ENCODE measurements around the gene DOCK1. TPM values are rescaled to one million over a fixed set of nuclear protein-coding genes. Genes with fewer than 3 reads are reported as not detected.

DOCK1 gene
- total RNA-seq, 1 donor from 2014 or later, result 99.7 TPM

DNA sequence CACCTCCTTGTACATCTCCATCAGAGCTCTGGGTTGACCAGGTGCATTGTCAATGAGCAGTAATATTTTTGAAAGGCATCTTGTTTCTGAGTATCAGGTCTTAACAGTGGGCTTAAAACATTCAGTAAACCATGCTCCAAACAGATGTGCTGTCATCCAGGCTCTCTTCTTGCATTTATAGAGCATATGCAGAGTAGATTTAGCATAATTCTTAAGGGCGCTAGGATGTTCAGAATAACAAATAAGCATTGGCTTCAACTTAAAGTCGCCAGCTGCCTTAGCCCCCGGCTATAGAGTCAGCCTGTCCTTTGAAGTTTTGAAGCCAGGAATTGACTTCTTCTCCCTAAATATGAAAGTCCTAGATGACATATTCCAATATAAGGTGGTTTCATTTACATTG, 421.7 kb downstream of the DOCK1 start:
- no peak for ATAC-seq
- intact Hi-C loops (cut with DNase I), result no loop called here
- DNase-seq (ENCODE audit: low spot score), result no peak

DNA sequence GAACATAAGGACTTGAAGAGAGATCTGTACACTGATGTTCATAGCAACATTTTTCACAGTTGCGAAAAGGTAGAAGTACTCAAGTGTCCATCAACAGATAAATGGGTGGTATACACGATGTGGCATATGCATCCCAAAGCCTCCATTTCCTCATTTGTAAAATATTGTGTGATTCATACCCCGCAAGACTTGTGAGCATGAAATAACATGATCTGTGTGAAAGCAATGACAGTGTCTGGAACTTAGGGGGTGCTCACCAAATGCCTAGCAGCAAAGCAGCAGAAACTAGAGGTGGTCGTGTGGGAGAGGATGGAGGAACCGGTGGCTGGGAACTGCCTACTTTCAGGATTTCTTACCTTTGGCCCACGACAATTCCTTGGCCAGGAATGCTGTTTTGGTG, 426.5 kb downstream of the DOCK1 start:
- DNase-seq (ENCODE audit: low spot score), result no peak
- ATAC-seq, result no peak
- intact Hi-C loops (cut with DNase I), result no loop called here

DNA sequence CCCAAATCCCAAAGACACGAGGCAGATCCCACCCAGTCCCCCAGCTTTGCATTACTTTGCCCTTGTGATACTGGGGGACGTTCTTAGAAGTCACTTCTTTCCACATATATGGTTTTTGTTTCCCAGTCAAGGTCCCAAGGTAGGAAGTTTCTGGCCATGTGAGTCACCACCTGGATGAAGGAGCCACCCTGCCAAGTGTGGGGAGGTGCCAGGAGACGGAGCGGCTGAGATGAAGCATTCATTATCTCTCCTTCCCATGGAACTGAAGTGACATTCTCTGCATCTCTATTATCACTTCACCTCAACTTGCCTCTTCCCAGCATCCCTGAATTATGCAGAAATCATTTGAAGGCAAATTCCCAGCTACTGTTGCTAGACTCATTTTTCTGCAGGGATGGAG, 427.4 kb downstream of the DOCK1 start:
- ATAC-seq (no peak), DNase-seq (ENCODE audit: low spot score) (no peak)
- intact Hi-C loops (cut with DNase I), result no loop called here

DNA sequence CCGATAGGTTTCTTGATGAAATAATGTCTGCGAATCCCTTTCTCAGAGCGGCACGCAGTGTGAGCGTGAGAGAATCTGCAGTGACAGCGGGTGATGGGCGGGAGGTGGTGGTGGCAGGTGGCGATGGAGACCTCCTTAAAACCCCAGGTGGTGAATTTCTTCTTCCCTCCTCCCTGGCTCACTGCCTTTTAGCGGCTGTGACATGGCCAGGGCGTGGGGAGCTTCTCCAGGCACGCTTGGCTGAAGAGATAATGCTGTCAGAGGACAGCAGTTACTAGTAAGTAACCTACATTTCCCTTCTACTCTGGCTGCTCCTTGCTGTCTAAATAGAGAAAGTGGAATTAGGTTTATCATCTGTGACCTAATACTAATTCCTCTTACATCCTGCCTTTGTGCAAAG, 432.6 kb downstream of the DOCK1 start:
- intact Hi-C loops (cut with DNase I), result no loop called here
- ATAC-seq, result peak; percentile 30
- no peak for DNase-seq (ENCODE audit: low spot score)

DNA sequence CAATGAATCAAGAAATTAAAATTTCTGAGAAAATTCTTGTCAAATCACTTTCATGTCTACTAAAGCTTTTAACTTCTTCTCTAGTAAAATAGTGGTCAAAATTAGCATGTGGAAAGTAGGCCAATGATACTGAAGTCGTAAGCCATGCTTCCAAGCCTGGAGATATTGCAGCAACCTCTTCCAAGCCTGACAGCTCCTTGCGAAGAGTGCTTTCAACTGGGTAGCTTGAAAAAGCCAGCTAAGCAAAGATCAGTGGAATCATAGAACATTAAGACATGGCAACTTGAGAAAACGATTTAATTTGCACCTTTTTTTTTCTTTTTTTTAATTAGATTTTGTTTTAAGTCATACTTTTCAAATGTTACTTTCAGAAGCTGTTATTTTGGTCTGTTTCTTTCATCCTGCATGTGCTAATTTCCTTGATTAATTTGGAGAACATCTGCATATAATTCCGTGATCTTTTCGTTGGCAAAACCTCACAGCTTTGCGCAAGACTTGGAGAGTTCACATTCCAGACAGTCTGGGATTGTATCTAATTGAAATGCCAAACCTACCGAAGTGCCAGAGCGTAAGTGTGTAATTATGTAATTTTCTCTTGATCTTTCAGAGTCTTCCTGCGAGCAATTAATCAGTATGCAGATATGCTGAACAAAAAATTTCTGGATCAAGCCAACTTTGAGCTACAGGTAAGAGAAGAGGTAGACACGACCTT, 433.3 kb downstream of the DOCK1 start:
- ATAC-seq (peak; percentile 88), DNase-seq (ENCODE audit: low spot score) (no peak)
- intact Hi-C loops (cut with DNase I), result no loop called here

DNA sequence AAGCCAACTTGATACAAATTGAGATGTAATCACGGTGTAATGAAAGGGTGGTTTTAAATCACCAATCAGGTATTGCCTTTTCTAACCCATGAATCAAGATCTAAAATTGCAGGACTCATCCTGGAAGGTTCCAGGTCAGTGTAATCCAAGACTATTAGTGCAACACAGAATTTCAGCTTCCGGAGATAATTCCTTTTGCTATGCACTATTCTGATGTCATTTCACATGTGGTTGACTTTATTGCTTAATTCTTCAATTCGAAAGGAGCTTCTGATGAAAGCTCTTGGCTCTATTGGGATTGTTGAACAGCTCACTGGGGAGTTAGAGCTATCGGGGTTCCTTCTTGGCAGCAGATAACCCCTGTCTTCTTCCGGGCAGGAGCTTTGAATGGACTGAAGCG, 438.6 kb downstream of the DOCK1 start:
- ATAC-seq, result no peak
- intact Hi-C loops (cut with DNase I), result no loop called here
- no peak for DNase-seq (ENCODE audit: low spot score)

DNA sequence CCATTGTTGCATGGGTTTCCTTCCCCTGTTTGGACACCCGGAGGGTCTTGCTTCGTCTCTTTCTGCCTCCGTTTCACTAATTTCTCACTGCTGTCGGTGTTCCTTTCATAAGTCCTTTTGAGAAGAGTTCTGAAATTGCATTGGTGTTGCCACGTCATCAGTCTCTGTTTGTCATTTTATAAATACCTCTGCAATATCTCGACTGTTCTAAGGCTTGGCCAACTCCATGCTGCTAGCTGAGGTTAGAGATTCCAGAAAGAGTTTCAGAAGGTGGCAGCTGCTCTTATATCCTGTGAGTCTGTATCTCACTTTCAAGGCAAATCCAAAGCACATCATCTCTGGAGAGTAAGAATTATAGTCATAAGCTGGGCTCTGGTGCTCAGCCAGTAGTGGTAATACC, 439.1 kb downstream of the DOCK1 start:
- DNase-seq (ENCODE audit: low spot score) (no peak), ATAC-seq (no peak)

DNA sequence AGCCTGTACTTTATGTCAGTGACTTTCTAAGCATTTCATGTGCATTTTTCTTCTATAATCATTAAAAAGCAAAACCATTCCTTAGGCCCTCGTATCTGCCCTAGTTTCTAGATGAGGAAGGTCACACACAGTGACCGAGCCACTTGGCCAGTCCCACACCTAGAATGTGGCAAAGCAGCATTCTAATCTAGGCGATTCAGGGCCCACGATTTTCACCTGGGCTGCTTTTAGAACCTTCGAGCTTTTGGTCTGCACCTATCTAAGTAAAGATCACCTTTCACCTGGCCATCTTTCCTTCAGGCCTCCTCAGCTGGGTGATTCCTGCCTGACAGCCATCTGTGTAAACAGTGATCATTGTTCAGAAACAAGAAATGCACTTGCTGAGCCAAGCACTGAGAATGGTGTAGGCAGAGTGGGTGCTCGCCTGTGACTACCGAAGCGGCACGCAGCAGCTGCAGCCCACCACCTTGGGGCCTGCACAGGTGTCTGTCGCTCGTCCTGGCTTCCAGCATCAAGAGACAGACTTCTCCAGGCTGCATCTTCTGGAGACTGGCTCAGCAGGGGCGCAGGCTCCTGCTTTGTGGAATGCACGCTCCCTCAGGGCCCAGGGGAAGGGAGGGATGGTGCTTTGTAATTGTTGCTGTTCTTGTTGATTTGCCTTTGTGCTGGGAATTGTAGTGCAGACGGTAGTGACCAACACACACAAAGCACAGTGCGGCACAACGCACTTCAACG, 440.2 kb downstream of the DOCK1 start:
- DNase-seq (ENCODE audit: low spot score), result no peak
- intact Hi-C loops (cut with DNase I), result no loop called here
- ATAC-seq, result no peak

More for the DNA sequence above, 439.1 kb downstream of the DOCK1 start:
- intact Hi-C loops (cut with DNase I), result no loop called here

DNA sequence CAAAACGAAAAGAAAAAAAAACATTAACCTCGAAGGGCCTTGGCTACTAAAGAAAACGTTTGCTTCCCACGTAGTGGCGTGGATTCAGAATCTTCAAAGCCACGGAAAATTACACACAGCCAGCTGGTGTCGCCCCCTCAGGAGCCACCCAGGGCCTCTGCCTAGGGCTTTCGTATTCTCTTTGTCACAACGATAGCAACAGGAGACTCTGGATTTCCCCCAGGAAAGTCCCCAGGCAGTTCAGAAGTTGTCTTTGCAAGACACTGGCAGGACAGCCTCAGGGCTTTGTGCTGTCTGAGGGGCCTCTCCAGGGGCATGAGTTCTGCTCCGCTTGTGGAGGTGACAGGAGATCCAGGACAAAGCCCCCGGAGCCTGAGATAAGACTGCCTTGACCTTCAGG, 441.4 kb downstream of the DOCK1 start:
- DNase-seq (ENCODE audit: low spot score) (no peak), ATAC-seq (no peak)
- intact Hi-C loops (cut with DNase I), result no loop called here

DNA sequence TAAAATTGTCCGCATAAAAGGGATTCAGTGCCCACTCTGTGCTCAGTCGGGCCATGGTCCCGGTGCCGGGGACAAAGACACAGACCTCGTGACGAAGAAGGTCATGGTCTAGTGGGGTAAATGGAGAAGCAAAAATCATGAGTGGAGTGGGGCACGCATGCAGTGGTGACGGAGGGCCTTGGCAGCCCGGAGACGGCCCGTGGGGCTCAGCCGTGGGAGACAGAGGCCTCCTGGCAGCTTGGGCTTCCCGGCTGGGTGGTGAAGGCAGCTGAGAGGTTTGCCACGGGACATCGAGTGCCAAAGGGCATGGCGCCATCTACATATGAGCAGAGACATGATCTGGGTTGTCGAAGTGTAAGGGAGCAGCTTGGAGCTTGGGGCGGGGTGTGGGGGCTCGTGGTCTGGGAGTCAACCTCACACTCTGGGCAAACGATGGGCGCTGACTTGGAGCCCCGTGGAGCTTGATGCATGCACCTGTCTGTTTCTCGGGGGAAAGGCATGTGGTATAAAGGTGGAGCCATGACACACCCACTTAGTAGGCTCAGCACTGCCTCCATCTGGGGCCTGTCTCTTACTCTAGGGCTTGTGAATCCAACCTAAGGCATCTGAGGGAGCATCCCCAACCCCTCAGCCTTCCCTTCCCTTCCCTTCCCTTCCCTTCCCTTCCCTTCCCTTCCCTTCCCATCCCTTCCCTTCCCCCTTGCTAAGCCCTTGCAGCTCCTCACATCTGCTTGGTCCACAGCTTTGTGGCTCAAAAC, 442.2 kb downstream of the DOCK1 start:
- no peak for DNase-seq (ENCODE audit: low spot score)
- ATAC-seq, result no peak
- intact Hi-C loops (cut with DNase I), result no loop called here

DNA sequence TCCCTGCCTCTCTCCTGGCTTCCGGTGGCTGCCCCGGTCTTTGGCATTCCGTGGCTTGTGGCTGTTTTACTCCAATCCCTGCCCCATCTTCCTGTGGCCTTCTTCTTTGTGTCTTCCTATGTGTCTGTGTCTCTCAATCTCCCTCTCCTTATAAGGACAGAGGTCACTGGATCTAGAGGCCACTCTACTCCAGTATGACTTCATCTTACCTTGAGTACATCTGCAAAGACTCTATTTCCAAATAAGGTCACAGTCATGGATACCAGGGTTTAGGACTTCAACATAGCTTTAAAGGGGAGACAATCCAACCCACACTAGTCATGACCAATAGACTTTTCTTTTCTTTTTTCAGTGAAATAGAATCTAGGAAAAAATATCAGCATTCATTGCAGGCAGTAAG, 444.5 kb downstream of the DOCK1 start:
- intact Hi-C loops (cut with DNase I), result no loop called here
- no peak for DNase-seq (ENCODE audit: low spot score)
- ATAC-seq, result no peak

DNA sequence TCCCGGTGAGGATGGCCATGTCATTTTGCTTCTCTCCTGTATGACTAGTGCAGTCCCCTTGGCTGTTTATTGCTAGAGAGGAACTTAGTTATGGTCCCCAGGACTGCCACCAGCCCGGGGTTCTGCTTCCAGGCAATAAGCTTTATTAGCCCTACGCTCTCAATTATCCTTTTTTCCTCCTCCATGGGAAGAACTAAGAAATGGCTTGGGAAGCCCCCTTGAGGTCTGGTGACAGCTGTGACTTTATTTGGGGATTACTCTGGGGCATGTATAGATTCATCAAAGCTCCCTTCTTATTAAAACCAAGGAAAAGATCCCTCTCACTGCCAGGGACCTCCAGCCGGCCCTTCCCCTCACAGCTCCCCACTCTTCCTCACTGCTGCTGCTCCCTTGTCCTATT, 446.3 kb downstream of the DOCK1 start:
- DNase-seq (ENCODE audit: low spot score), result no peak
- intact Hi-C loops (cut with DNase I), result no loop called here
- ATAC-seq, result no peak

DNA sequence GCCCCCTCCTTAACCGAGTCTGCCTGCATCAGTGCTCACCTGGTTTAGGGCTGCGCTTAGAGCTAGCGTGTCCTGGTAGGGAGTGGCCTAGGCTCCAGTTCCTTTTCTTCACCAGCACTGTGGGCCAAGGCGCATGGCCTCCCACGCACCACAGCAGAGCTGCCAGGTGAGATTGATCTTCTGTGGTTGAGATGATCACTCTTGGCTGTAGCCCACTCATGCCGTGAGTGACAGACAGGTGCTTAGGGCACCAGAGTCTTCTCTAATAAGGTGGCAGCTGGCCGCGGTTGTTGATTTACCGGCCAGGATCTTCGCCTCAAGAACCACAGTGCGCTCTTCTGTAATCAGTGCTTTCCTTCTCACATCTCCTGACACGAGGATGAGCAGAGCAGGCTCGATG, 448.3 kb downstream of the DOCK1 start:
- ATAC-seq (no peak), DNase-seq (ENCODE audit: low spot score) (no peak)
- intact Hi-C loops (cut with DNase I), result no loop called here

DNA sequence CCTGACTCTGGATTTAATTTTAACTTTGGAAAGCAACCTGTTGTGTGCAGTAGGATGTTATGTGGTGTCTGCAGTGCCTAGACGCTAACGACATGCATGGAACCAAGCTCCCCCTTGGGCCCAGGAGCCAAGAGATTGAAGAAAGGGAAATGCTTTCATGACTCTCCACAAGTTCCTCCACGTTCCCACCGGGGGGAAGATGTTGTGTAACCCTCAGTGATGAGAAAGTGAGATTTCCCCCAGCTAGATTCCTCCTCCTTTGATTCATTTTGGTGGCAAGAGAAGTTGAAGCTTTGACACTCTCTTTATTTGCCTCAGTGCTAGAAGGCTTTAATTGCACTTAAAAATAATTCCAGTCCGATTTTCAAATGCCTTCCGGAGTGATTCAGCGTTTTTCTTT, 449.0 kb downstream of the DOCK1 start:
- DNase-seq (ENCODE audit: low spot score) (no peak), ATAC-seq (no peak)
- intact Hi-C loops (cut with DNase I), result no loop called here

DNA sequence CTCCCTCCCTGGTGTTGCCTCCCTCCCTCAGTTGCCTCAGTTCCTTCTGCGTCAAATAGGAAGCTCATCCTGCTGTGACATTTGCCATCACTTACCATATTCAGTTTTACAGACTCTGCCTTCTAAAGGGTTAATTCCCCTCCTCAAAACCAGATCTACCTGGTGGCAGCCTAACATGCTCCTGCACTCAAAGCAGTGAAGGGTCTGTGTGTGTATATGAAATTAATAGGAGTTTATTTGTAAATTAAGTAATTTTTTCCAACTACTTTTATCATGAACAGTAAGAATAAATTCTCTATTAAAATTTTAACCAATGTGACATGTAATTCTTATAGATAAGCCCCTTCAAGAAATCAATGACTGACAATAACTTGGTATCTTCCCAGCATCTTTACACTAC, 449.8 kb downstream of the DOCK1 start:
- ATAC-seq (no peak), DNase-seq (ENCODE audit: low spot score) (no peak)
- intact Hi-C loops (cut with DNase I), result no loop called here

DNA sequence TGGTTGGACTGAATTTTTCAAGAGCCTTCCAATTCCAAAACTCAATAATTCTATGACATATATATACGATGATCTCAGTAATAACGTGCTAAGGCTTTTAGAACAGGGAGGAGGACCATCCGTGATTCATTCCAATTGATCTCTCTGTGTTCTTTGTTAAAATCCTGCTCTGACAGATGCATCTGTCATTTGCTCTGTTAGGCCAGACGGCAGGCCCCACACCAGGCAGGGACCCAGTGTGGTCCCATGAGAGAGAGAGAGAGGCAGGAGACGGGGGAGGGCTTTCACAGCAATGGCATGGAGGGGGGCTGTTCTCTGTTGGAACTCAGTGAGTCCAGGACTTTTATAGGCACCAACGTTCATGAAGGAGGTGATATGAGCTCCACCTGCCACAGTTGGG, 451.1 kb downstream of the DOCK1 start:
- intact Hi-C loops (cut with DNase I), result no loop called here
- DNase-seq (ENCODE audit: low spot score), result no peak
- ATAC-seq, result no peak

DNA sequence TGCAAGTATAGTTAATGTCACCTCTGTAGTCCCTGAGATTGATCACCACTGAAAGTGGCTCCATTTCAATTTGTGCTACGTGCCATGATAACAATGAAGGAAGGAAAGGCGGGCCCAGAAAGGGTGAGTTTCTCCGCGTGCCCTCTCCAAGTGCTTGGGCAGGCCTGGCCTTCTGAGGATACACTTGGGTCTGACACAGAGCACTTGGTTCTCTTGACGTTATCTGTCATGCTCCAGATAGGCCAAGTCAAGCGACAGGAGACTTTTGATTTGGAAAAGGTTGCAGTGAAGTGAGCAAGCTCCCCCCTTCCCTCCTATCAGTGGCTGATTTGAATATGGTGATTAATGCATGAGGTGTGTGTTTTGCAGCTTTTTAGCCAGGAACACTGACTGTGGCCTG, 452.0 kb downstream of the DOCK1 start:
- intact Hi-C loops (cut with DNase I), result no loop called here
- DNase-seq (ENCODE audit: low spot score) (no peak), ATAC-seq (no peak)

DNA sequence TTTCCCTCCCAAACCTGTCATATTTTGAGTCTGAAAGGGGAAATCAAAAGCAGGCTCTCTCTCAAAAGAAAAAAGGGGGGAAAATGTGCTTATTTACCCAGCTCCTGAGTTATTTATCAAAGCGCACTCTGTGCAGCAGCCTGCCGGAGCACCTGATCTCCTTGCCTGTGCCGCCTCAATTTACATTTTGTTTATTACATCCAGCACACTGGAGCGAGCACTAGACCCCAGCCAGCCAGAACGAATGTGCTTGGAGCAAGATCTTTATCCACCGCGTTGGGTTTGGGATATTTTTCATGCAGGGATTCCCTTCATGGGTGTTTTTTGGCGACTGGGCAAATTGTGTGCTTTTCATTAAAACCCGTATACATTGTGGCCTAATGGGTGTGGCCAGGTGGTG, 453.1 kb downstream of the DOCK1 start:
- intact Hi-C loops (cut with DNase I), result no loop called here
- ATAC-seq, result no peak
- DNase-seq (ENCODE audit: low spot score), result no peak

DNA sequence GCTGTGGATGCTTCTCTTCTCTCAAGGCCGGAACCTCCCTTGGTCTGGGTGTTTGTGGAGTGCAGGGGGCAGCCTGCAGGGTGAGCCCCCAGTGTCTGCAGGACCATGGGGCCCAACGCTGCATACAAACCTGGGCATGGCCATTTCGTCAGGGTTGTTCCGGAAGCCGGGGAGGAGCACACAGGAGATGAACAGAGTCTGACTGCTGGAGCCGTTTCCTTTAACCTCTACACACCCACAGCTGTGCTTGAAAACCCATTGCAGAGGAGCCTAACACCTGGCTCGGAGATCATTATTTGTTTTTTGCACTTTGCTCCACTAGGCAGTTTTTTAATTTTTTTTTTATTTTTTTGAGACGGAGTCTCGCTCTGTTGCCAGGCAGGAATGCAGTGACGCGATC, 458.8 kb downstream of the DOCK1 start:
- no peak for ATAC-seq
- DNase-seq (ENCODE audit: low spot score), result no peak
- intact Hi-C loops (cut with DNase I), result no loop called here

DNA sequence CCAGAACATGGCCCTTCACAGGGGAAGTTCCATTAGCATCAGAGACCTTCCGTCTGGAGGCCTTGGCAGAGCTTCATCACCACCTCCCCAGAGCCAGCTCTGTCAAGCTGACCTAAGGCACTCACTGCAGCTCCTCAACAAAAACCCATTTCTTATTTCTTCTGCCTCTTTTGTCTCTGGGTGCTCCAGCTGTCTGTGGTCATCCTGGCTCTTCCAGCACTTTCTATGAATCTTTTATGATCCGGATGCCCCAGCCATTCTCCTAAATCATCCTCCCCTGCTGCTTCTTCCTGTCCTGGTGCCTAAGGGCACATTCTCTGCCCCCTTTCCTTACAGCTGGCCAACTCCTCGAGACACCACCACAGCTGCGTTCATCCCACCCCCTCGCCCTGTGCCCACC, 462.9 kb downstream of the DOCK1 start:
- ATAC-seq (no peak), DNase-seq (ENCODE audit: low spot score) (no peak)
- intact Hi-C loops (cut with DNase I), result no loop called here

Measured in sciatic nerve (tissue), 2 donors.